Right lobe of liver (tissue), 4 donors: Measurements from ENCODE around the gene DCTN5.

Source experiments
- POLR2A ChIP-seq: fragments of 450-650 bp; IDR thresholded peaks from one replicate; pipeline ENCODE4 v1.6.1; 2017; ENCODE audit warnings: antibody characterized with exemption, mild to moderate bottlenecking
- TF ChIP-seq, protein P1 (sequence below), 4 donors: fragments of 200-600 bp in 3 of 4; fragments of 450-650 bp in 1 of 4; IDR thresholded peaks; one replicate each; pipeline versions ENCODE4 v1.5.1 to v1.8.0; 2016 to 2022; ENCODE audit warnings: antibody characterized with exemption in 4 of 4, mild to moderate bottlenecking in 2 of 4
- donor health status: DM: no; HTN: no; CAD: no.
- donor health status: DM: no; HTN: no; CAD: no.
- donor health status: DM: no; HTN: yes; CAD: no.

DNA sequence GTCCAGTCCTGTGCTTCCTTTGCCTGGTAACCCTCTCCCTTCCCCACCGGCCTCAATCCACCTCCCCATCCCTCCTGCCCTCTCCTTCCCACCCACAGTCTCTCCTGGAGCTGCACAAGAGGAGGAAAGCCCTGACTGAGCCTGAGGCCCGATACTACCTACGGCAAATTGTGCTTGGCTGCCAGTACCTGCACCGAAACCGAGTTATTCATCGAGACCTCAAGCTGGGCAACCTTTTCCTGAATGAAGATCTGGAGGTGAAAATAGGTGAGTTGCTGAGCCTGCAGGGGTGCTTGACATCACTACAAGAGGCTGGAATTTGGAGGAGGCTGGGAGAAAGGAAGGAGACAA is 38.7 kb downstream of the DCTN5 start:
- TF ChIP-seq, protein P1, sequence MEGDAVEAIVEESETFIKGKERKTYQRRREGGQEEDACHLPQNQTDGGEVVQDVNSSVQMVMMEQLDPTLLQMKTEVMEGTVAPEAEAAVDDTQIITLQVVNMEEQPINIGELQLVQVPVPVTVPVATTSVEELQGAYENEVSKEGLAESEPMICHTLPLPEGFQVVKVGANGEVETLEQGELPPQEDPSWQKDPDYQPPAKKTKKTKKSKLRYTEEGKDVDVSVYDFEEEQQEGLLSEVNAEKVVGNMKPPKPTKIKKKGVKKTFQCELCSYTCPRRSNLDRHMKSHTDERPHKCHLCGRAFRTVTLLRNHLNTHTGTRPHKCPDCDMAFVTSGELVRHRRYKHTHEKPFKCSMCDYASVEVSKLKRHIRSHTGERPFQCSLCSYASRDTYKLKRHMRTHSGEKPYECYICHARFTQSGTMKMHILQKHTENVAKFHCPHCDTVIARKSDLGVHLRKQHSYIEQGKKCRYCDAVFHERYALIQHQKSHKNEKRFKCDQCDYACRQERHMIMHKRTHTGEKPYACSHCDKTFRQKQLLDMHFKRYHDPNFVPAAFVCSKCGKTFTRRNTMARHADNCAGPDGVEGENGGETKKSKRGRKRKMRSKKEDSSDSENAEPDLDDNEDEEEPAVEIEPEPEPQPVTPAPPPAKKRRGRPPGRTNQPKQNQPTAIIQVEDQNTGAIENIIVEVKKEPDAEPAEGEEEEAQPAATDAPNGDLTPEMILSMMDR (IDR thresholded peaks at IDR 0.05), result no peak
- TF ChIP-seq POLR2A, result no peak
